SK-N-SH (cell line): ENCODE measurements around the gene ATP2C1.

ENCODE experiments used
- EP300 ChIP-seq, 2 experiments: IDR thresholded peaks; 2 replicates each; pipeline versions ENCODE4 v1.4.0 to v1.6.1; 2012; ENCODE audit warnings: borderline replicate concordance in 1 of 2, low read depth in 1 of 2, low read length in 1 of 2
- EZH2phosphoT487 ChIP-seq: fragments of 200-600 bp; sonication (generic); IDR thresholded peaks from 2 replicates; pipeline ENCODE4 v1.6.1; 2017; ENCODE audit warnings: low read depth, mixed run types, mild to moderate bottlenecking, antibody characterized with exemption, moderate library complexity, borderline replicate concordance
- FOXJ3 ChIP-seq: sonication (generic); formaldehyde crosslinking; IDR thresholded peaks from 2 replicates; pipeline ENCODE4 v1.5.1; 2020; ENCODE audit warnings: mild to moderate bottlenecking, missing genetic modification reagents
- POLR2AphosphoS5 ChIP-seq: IDR thresholded peaks from 2 replicates; pipeline ENCODE4 v1.6.1; 2012; ENCODE audit warnings: low read depth, low read length
- RCOR1 ChIP-seq: fragments of 150-350 bp; IDR thresholded peaks from 2 replicates; pipeline ENCODE4 v1.6.1; 2017; ENCODE audit warnings: antibody characterized with exemption, low read length
- TCF12 ChIP-seq: IDR thresholded peaks from 2 replicates; pipeline ENCODE4 v1.4.0; 2012
- YY1 ChIP-seq: IDR thresholded peaks from 2 replicates; pipeline ENCODE4 v1.4.0; 2012; ENCODE audit warnings: low read depth, mild to moderate bottlenecking
- TF ChIP-seq, protein P1 (sequence below): fragments of 200-600 bp; sonication (generic); IDR thresholded peaks from 2 replicates; pipeline ENCODE4 v1.6.1; 2017; ENCODE audit warnings: antibody characterized with exemption, mild to moderate bottlenecking, moderate library complexity
- TF ChIP-seq, protein P2 (sequence below): IDR thresholded peaks from 2 replicates; pipeline ENCODE4 v1.4.0; 2012; ENCODE audit warnings: low read depth
- TF ChIP-seq, protein P3 (sequence below): IDR thresholded peaks from 2 replicates; pipeline ENCODE4 v1.4.0; 2012; ENCODE audit warnings: low read depth, borderline replicate concordance
- TF ChIP-seq, protein P4 (sequence below): IDR thresholded peaks from 2 replicates; pipeline ENCODE4 v1.6.1; 2012; ENCODE audit warnings: mild to moderate bottlenecking, low read depth, low read length, moderate library complexity

DNA sequence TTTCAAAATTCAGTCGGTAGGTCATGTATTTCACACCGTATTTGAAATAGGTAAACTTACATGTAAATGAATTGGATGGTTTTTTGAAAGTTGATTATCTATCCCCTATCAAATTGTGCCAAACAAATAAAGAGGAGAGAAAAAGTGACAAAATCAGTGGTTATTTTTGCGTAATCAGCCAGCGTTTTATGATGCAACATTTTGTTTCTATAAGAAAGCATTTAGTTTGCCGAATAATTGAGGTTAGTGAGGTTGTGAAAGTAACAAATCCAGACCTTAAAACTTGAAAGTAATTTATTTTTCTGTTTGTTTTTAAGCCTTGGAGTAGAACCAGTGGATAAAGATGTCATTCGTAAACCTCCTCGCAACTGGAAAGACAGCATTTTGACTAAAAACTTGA is 103.4 kb downstream of the ATP2C1 start:
- TF ChIP-seq, protein P1, sequence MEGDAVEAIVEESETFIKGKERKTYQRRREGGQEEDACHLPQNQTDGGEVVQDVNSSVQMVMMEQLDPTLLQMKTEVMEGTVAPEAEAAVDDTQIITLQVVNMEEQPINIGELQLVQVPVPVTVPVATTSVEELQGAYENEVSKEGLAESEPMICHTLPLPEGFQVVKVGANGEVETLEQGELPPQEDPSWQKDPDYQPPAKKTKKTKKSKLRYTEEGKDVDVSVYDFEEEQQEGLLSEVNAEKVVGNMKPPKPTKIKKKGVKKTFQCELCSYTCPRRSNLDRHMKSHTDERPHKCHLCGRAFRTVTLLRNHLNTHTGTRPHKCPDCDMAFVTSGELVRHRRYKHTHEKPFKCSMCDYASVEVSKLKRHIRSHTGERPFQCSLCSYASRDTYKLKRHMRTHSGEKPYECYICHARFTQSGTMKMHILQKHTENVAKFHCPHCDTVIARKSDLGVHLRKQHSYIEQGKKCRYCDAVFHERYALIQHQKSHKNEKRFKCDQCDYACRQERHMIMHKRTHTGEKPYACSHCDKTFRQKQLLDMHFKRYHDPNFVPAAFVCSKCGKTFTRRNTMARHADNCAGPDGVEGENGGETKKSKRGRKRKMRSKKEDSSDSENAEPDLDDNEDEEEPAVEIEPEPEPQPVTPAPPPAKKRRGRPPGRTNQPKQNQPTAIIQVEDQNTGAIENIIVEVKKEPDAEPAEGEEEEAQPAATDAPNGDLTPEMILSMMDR = no peak
- TF ChIP-seq, protein P2, sequence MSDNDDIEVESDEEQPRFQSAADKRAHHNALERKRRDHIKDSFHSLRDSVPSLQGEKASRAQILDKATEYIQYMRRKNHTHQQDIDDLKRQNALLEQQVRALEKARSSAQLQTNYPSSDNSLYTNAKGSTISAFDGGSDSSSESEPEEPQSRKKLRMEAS = no peak
- no peak for TF ChIP-seq POLR2AphosphoS5
- no peak for TF ChIP-seq EP300 (IDR thresholded peaks at IDR 0.05; ENCODE audit: borderline replicate concordance in 1 of 2, low read depth in 1 of 2, low read length in 1 of 2)
- no peak for TF ChIP-seq RCOR1
- no peak for TF ChIP-seq EZH2phosphoT487
- TF ChIP-seq TCF12 = no peak
- TF ChIP-seq, protein P3, sequence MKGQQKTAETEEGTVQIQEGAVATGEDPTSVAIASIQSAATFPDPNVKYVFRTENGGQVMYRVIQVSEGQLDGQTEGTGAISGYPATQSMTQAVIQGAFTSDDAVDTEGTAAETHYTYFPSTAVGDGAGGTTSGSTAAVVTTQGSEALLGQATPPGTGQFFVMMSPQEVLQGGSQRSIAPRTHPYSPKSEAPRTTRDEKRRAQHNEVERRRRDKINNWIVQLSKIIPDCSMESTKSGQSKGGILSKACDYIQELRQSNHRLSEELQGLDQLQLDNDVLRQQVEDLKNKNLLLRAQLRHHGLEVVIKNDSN = no peak
- TF ChIP-seq FOXJ3 (CRISPR knock-in tag) = no peak
- TF ChIP-seq YY1 = no peak
- TF ChIP-seq, protein P4, sequence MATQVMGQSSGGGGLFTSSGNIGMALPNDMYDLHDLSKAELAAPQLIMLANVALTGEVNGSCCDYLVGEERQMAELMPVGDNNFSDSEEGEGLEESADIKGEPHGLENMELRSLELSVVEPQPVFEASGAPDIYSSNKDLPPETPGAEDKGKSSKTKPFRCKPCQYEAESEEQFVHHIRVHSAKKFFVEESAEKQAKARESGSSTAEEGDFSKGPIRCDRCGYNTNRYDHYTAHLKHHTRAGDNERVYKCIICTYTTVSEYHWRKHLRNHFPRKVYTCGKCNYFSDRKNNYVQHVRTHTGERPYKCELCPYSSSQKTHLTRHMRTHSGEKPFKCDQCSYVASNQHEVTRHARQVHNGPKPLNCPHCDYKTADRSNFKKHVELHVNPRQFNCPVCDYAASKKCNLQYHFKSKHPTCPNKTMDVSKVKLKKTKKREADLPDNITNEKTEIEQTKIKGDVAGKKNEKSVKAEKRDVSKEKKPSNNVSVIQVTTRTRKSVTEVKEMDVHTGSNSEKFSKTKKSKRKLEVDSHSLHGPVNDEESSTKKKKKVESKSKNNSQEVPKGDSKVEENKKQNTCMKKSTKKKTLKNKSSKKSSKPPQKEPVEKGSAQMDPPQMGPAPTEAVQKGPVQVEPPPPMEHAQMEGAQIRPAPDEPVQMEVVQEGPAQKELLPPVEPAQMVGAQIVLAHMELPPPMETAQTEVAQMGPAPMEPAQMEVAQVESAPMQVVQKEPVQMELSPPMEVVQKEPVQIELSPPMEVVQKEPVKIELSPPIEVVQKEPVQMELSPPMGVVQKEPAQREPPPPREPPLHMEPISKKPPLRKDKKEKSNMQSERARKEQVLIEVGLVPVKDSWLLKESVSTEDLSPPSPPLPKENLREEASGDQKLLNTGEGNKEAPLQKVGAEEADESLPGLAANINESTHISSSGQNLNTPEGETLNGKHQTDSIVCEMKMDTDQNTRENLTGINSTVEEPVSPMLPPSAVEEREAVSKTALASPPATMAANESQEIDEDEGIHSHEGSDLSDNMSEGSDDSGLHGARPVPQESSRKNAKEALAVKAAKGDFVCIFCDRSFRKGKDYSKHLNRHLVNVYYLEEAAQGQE = no peak
